ENCODE results near the gene TNFRSF1A.
A peak's percentile ranks its signal among the peaks of the same experiment; 100 is the strongest.

The TNFRSF1A gene

GRCh38 chr12:6341417-6342139 lies at the start of gene TNFRSF1A:
TNFRSF1A (minus strand) TSS chr12:6342076; CDS start chr12:6341814, 262 bp downstream.
- DNase-seq (ENCODE audit: low read depth in 2 of 2), result no peak

- no peak for DNase-seq (ENCODE audit: low read depth in 2 of 2)
Measured at GRCh38 chr12:6391013-6391412, 49.1 kb upstream of the TNFRSF1A start.

- DNase-seq (ENCODE audit: low read depth in 2 of 2), result no peak
Measured at GRCh38 chr12:6390084-6390799, 48.4 kb upstream of the TNFRSF1A start.

DNA sequence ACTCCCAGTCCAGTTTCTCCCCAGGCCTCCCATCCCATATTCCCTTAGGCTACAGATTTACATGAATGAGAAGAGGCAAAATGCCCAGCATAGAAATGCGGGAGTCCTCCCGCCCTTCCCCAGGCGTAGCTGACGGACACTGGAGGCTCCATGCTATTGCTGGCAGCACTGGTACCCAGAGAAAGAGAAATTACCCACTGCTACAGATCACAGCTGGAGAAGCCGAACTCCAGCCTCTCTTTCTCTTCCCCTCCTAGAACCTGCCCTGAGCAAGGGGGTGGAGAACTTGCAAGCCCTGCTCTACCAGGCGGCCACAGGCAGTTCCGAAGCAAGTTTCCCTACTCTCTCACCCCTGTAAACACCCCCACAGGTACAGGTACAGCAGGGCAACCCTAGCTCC lies 45.7 kb upstream of the TNFRSF1A start:
- DNase-seq (ENCODE audit: low read depth in 2 of 2), result no peak

- no peak for DNase-seq (ENCODE audit: low read depth in 2 of 2)
Measured at GRCh38 chr12:6386491-6386890, 44.6 kb upstream of the TNFRSF1A start.

GRCh38 chr12:6386038-6386437 lies 44.2 kb upstream of the TNFRSF1A start:
- no peak for DNase-seq (ENCODE audit: low read depth in 2 of 2)

DNA sequence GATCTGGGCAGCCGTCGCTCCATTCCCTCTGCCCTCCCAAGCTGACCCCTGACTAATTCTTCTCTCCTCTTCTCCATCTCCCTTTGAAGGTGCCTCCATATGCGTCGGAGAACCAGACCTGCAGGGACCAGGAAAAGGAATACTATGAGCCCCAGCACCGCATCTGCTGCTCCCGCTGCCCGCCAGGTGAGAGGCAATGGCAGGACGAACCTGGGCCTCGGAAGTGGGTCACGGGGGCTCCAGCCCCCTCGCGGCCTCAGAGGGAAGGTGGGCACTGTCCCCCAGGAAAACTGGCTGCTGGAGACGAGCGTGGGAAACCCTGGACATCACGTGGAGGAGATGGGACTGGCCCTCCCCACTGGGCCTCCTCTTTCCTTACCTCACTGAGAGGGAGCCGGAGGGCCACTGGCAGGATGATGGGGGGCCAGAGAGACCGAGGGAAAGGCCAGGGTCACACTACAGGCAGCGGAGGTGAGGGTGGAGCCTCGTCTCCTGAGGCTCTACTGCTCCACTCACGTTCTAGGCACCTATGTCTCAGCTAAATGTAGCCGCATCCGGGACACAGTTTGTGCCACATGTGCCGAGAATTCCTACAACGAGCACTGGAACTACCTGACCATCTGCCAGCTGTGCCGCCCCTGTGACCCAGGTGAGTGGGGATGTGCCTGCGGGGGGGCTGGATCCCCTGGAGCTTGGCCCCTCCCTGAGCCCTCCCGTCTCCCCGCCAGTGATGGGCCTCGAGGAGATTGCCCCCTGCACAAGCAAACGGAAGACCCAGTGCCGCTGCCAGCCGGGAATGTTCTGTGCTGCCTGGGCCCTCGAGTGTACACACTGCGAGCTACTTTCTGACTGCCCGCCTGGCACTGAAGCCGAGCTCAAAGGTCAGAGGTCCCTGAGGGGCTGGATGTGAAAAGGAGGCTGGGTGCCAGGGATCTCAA lies 42.9 kb upstream of the TNFRSF1A start:
- DNase-seq (ENCODE audit: low read depth in 2 of 2), result no peak

GRCh38 chr12:6383572-6384498 lies 42.0 kb upstream of the TNFRSF1A start, which contains the start of gene LTBR:
LTBR (plus strand) TSS chr12:6384162; CDS start chr12:6384359, 197 bp downstream.
- DNase-seq (ENCODE audit: low read depth in 2 of 2), result peak in 1 of 2 donors; percentile 3

GRCh38 chr12:6382982-6383381 lies 41.1 kb upstream of the TNFRSF1A start:
- no peak for DNase-seq (ENCODE audit: low read depth in 2 of 2)

GRCh38 chr12:6382371-6382770 lies 40.5 kb upstream of the TNFRSF1A start:
- DNase-seq (ENCODE audit: low read depth in 2 of 2), result no peak

GRCh38 chr12:6380141-6381121 lies 38.6 kb upstream of the TNFRSF1A start:
- DNase-seq (ENCODE audit: low read depth in 2 of 2), result no peak

GRCh38 chr12:6378709-6379472 lies 37.0 kb upstream of the TNFRSF1A start:
- DNase-seq (ENCODE audit: low read depth in 2 of 2), result no peak

GRCh38 chr12:6377667-6377994 lies 35.8 kb upstream of the TNFRSF1A start:
- no peak for DNase-seq (ENCODE audit: low read depth in 2 of 2)

GRCh38 chr12:6376870-6377666 lies 35.2 kb upstream of the TNFRSF1A start:
- DNase-seq (ENCODE audit: low read depth in 2 of 2), result no peak

DNA sequence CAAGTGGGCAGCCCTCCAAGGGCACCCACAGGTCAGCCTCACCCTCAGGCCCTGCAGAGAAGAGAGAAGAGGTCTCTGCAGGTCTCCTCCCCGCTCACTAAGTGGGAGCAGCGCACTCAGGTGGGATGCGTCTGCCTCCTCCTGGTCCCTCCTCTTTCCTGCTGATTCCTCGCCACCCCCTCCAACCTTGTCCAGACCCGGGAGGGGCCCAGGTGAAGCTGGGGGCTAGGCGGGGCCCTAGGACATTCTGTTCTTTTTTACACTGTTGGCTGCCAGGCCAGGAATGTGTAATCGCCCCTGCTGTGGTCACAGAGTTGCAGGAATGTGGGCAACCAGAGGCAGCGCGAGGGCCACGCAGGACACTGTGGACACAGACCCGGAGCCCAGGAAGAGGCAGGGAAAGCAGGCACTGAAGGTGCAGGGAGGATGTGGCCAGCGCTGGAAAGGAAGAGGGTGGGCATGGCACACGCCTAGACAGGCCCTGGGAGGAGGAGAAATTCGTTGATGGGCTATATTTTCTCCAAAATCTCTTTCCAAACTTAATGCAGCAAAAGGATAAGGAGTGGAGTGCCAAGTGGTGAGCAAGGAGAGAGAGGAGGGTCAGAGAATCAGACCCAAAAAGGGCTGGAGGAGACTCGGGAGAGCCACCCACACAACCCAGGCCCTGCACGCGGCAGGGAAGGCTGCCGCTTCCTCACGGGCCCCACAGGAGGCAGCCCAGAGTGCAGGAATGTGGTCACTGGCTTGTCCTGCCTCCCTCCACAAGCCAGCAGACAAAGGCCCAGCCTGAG lies 34.4 kb upstream of the TNFRSF1A start:
- DNase-seq (ENCODE audit: low read depth in 2 of 2), result no peak

DNA sequence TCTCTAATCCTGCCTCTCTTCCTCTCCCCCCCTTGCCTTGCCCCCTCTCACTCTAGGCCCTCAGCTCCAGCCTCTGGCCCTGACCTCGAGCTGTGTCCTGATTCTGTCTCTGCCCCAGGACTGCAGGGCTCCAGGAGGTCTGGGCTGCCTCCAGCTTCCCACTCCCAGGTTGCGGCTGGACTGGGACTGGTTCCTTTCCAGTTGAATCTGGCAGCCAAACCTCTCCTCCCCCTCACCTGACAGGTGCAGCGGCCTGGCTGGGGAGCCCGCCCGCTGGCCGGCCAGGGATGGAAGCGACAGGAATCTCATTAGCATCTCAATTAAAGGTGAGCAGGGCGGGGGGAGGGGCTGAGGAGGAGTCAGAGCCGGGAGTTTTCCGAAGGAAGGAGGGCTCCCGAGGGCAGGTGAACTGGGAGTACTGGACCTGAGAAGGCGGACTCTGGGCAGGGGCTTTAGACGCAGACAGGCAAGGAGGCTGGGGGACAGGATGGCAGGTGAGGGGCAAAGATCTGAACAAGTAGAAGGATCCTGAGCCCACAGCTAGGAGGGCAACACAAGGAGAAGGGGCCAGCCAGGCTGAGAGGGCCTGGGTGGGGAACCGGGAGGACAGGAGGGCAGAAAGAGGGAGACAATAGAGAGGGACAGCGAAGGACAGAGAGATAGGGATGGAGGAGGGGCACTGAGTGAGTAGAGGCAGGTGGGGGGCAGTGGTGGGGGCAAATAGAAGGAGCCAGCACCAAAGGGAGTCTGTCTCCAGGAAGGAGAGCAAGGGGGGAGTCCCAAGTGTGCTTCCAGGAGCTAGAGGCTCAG lies 33.6 kb upstream of the TNFRSF1A start, which contains the start of gene SCNN1A:
TSS of gene SCNN1A (minus strand) at position 295 of the 810 bp plus-strand sequence. CDS start 780 bp downstream, outside the sequence.
- DNase-seq (ENCODE audit: low read depth in 2 of 2), result no peak
